ENCODE data around the gene NCLN. TPM values are rescaled to one million over a fixed set of nuclear protein-coding genes. Genes with fewer than 3 reads are reported as not detected.
"Not testable (repeated sequence)": the region's sequence is repeated elsewhere in the genome, so short reads cannot be mapped to it uniquely, and the experiment has no call there.

NCLN gene
- total RNA-seq, 1 donor from 2014 or later, result 61.1 TPM

DNA sequence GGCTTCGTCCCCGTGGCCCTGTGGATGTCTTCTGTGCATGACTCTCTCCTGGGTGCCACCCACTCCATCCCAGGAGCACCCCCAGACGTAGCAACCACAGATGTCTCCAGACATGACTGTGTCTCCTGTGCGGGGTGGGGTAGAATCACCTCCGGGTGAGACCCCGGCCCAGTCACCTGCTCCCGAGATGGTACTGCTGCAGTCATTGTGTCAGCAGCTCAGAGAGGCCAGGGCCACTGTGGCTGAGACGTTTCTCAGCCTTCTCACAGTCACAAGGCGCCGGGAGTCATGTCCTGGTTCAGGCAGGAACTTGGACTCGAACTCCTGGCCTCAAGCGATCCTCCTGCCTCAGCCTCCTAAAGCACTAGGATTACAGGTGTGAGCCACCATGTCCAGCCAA lies 16.6 kb downstream of the NCLN start:
- ATAC-seq (ENCODE audit: low read depth), result no peak
- H3K27ac Mint-ChIP-seq, result no peak overlapping the region
- H3K36me3 Mint-ChIP-seq (ENCODE audit: low read depth), result peaks cover 45% of the 10 kb centered on the region
- no peak overlapping the region for H3K4me3 Mint-ChIP-seq
- POLR2A ChIA-PET, result interaction anchor here (0.5 kb wide), 1 partner anchor 12 kb away, joined by 3 read pairs; no protein-coding TSS in a partner anchor
- no peaks in the 10 kb centered on the region for H3K4me1 Mint-ChIP-seq
- TF ChIP-seq CTCF (IDR thresholded peaks at IDR 0.05), result no peak
- intact Hi-C loops (cut with micrococcal nuclease), result no loop called here
- CTCF ChIA-PET, result no interaction called here
- no peaks in the 10 kb centered on the region for H3K9me3 Mint-ChIP-seq
- no peak for DNase-seq
- H3K27me3 Mint-ChIP-seq, result no peaks in the 10 kb centered on the region

GRCh38 chr19:3202895-3203294 lies 17.2 kb downstream of the NCLN start:
- ATAC-seq (ENCODE audit: low read depth); H3K27me3 Mint-ChIP-seq; DNase-seq; H3K9me3 Mint-ChIP-seq; intact Hi-C loops (cut with micrococcal nuclease); H3K4me1 Mint-ChIP-seq; H3K27ac Mint-ChIP-seq; H3K4me3 Mint-ChIP-seq; POLR2A ChIA-PET; CTCF ChIA-PET: not testable (repeated sequence)
- peaks cover 48% of the 10 kb centered on the region for H3K36me3 Mint-ChIP-seq (ENCODE audit: low read depth)

DNA sequence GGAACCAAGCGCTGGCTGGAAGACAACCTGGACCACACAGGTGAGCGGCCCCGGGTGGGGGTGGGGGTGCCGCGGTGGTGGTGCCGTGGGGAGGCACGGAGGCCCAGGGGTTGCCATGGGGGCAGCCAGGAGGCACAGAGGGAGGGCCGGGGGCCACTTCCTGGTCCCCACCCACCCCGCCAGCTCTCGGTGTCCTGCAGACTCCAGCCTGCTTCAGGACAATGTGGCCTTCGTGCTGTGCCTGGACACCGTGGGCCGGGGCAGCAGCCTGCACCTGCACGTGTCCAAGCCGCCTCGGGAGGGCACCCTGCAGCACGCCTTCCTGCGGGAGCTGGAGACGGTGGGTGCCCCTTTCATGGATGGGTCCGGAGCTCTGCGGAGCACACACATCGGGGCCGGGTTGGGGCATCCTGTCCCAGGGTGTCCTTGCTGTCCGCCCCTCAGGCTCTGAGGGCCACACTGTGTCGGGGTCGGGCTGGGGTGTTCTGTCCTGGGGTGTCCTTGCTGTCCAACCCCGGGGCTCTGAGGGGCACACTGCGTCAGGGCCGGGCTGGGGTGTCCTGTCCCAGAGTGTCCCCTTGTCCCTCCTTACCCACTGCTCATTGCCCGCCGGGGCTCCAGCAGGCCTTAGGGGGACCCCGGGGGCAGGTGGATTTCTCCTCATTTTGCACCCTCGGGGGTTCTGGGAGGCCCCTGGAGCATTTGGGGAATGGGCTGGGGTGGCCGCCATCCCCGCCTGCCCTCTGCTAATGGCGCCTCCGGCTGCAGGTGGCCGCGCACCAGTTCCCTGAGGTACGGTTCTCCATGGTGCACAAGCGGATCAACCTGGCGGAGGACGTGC lies 18.3 kb downstream of the NCLN start:
- ChIA-PET CTCF (no interaction called here), POLR2A (no interaction called here)
- no peak for TF ChIP-seq CTCF (IDR thresholded peaks at IDR 0.05)
- no peaks in the 10 kb centered on the region for H3K27me3 Mint-ChIP-seq
- H3K4me1 Mint-ChIP-seq, result no peaks in the 10 kb centered on the region
- peaks cover 54% of the 10 kb centered on the region for H3K36me3 Mint-ChIP-seq (ENCODE audit: low read depth)
- H3K9me3 Mint-ChIP-seq, result no peaks in the 10 kb centered on the region
- no peak overlapping the region for H3K4me3 Mint-ChIP-seq
- intact Hi-C loops (cut with micrococcal nuclease), result no loop called here
- ATAC-seq (ENCODE audit: low read depth) (no peak), DNase-seq (no peak)
- no peak overlapping the region for H3K27ac Mint-ChIP-seq

GRCh38 chr19:3204646-3205275 lies 19.0 kb downstream of the NCLN start:
- intact Hi-C loops (cut with micrococcal nuclease), result no loop called here
- no peaks in the 10 kb centered on the region for H3K27me3 Mint-ChIP-seq

GRCh38 chr19:3206216-3206953 lies 20.7 kb downstream of the NCLN start:
- DNase-seq (no peak), ATAC-seq (ENCODE audit: low read depth) (no peak)
- H3K27me3 Mint-ChIP-seq, result no peaks in the 10 kb centered on the region
- H3K9me3 Mint-ChIP-seq, result no peaks in the 10 kb centered on the region
- CTCF ChIA-PET, result no interaction called here
- POLR2A ChIA-PET, result interaction anchor here (1.2 kb wide), 1 partner anchor 20 kb away, joined by 3 read pairs; no protein-coding TSS in a partner anchor
- H3K4me3 Mint-ChIP-seq, result no peak overlapping the region
- TF ChIP-seq CTCF (IDR thresholded peaks at IDR 0.05), result no peak
- peaks cover 2% of the 10 kb centered on the region for H3K4me1 Mint-ChIP-seq
- intact Hi-C loops (cut with micrococcal nuclease), result no loop called here
- peaks cover 45% of the 10 kb centered on the region for H3K36me3 Mint-ChIP-seq (ENCODE audit: low read depth)
- H3K27ac Mint-ChIP-seq, result no peak overlapping the region

More at GRCh38 chr19:3204646-3205275, 19.0 kb downstream of the NCLN start:
- no peaks in the 10 kb centered on the region for H3K9me3 Mint-ChIP-seq
- H3K4me3 Mint-ChIP-seq, result no peak overlapping the region
- peaks cover 58% of the 10 kb centered on the region for H3K36me3 Mint-ChIP-seq (ENCODE audit: low read depth)
- ChIA-PET POLR2A (interaction anchor here (1.2 kb wide), 1 partner anchor 18 kb away, joined by 3 read pairs; no protein-coding TSS in a partner anchor), CTCF (no interaction called here)
- DNase-seq, result no peak
- no peak for TF ChIP-seq CTCF (IDR thresholded peaks at IDR 0.05)
- no peak overlapping the region for H3K27ac Mint-ChIP-seq
- no peaks in the 10 kb centered on the region for H3K4me1 Mint-ChIP-seq
- no peak for ATAC-seq (ENCODE audit: low read depth)
